Natural killer cell (primary cell): ENCODE results near the gene PHAX. TPM values are rescaled to one million over a fixed set of nuclear protein-coding genes. Genes with fewer than 3 reads are reported as not detected.
A peak's percentile ranks its signal among the peaks of the same experiment; 100 is the strongest.

Experiments
- ATAC-seq, 3 donors: fragments of 150-1000 bp in 2 of 3; fragments of 200-7000 bp in 1 of 3; cut with Tn5 transposase; 1 replicate in 1 of 3; 2 replicates in 2 of 3; pipeline ENCODE4 v1.10.0; 2021; ENCODE audit warnings: mild to moderate bottlenecking in 2 of 3, moderate library complexity in 2 of 3
- DNase-seq, 2 donors: peaks; one replicate each; pipeline versions ENCODE4 v3.0.0 to v3.0.0-alpha.2; 2013 to 2021; ENCODE audit warnings: mixed read lengths in 1 of 2
- H3K27ac ChIP-seq: one replicate; pipeline ENCODE4 v1.5.1; 2013; ENCODE audit warnings: mild to moderate bottlenecking, low read length
- H3K27me3 ChIP-seq: one replicate; pipeline ENCODE4 v1.6.1; 2013; ENCODE audit warnings: low read length; ENCODE audit not compliant: control insufficient read depth, insufficient read depth
- H3K36me3 ChIP-seq: one replicate; pipeline ENCODE4 v1.6.1; 2013; ENCODE audit warnings: low read length; ENCODE audit not compliant: control insufficient read depth, insufficient read depth
- H3K4me1 ChIP-seq: one replicate; pipeline ENCODE4 v1.6.1; 2013; ENCODE audit warnings: low read length; ENCODE audit not compliant: control insufficient read depth, insufficient read depth
- H3K4me3 ChIP-seq: one replicate; pipeline ENCODE4 v1.5.1; 2013; ENCODE audit warnings: low read length
- H3K9me3 ChIP-seq: one replicate; pipeline ENCODE4 v1.6.1; 2013; ENCODE audit warnings: low read length; ENCODE audit not compliant: control insufficient read depth, insufficient read depth
- H3K27ac Mint-ChIP-seq, 2 donors: one replicate each; pipeline ENCODE4 v1.8.0; 2022; ENCODE audit warnings: mild to moderate bottlenecking in 2 of 2, mixed read lengths in 2 of 2, moderate library complexity in 1 of 2
- H3K27me3 Mint-ChIP-seq, 2 donors: one replicate each; pipeline ENCODE4 v1.8.0; 2022; ENCODE audit warnings: low read depth in 2 of 2, mixed read lengths in 2 of 2
- H3K36me3 Mint-ChIP-seq: one replicate; pipeline ENCODE4 v1.8.0; 2022; ENCODE audit warnings: mixed read lengths
- H3K4me1 Mint-ChIP-seq, 2 donors: one replicate each; pipeline ENCODE4 v1.8.0; 2022; ENCODE audit warnings: mixed read lengths in 2 of 2
- H3K4me3 Mint-ChIP-seq: one replicate; pipeline ENCODE4 v1.8.0; 2022; ENCODE audit warnings: mild to moderate bottlenecking, moderate library complexity, mixed read lengths
- H3K9me3 Mint-ChIP-seq, 2 donors: one replicate each; pipeline ENCODE4 v1.8.0; 2022; ENCODE audit warnings: mixed read lengths in 2 of 2
- WGBS: methylation state at CpG from one replicate; pipeline ENCODE4 v1.1.7; 2013; ENCODE audit warnings: missing lambda C conversion rate; ENCODE audit not compliant: insufficient coverage; 5-methylcytosine and 5-hydroxymethylcytosine counted together
- intact Hi-C: fragments of 100-400 bp; cut with micrococcal nuclease; formaldehyde crosslinking; loops from one replicate; pipeline ENCODE4 v1.14.2; 2022
- total RNA-seq, 4 donors: library from RNA; stranded (reverse); fragments of 120-200 nt in 1 of 4; gene quantifications; one replicate each; pipeline versions ENCODE4 v1.2.3 to v1.2.4, GENCODE V29; 2013 to 2022
- TF ChIP-seq, protein P1 (sequence below): fragments of 200-600 bp; IDR thresholded peaks from one replicate; pipeline ENCODE4 v1.8.0; 2022; ENCODE audit warnings: antibody characterized with exemption

The PHAX gene
- total RNA-seq, 3 donors from 2014 or later (not counting 1 experiment from before 2014, with no cell fraction given), result 39.2 to 43.6 (median 40.0) TPM

DNA sequence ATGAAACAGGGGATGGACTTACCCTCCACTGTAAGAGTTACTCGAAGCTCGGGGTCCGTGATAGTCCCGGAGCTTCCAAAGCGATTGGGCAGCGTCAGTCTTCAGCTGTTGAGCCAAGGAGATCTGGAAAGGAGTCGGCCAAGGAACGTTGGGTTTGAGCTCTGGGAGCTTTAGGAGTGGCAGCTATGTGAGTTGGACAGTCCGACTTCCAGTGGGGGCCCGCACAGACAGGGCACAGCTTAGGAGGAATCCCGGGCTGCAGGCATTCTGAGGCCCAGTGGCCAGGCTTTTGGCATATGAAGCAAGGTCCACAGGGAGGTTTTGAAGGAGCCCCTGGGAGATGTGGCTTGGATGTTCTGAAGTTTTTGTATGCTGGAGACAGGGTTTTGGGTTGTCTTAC is 72.7 kb downstream of the PHAX start:
- no peaks in the 10 kb centered on the region for H3K27me3 ChIP-seq
- Mint-ChIP-seq H3K36me3 (no peaks in the 10 kb centered on the region), H3K9me3 (peaks cover 4% of the 10 kb centered on the region in 2 donors), H3K27ac (no peak overlapping the region), H3K4me3 (no peak overlapping the region), H3K27me3 (no peaks in the 10 kb centered on the region), H3K4me1 (peaks cover 5 to 6% of the 10 kb centered on the region in 2 donors)
- no peak for DNase-seq
- H3K36me3 ChIP-seq, result no peaks in the 10 kb centered on the region
- peaks cover 12% of the 10 kb centered on the region for H3K9me3 ChIP-seq
- H3K4me1 ChIP-seq, result peaks cover 2% of the 10 kb centered on the region
- TF ChIP-seq, protein P1, sequence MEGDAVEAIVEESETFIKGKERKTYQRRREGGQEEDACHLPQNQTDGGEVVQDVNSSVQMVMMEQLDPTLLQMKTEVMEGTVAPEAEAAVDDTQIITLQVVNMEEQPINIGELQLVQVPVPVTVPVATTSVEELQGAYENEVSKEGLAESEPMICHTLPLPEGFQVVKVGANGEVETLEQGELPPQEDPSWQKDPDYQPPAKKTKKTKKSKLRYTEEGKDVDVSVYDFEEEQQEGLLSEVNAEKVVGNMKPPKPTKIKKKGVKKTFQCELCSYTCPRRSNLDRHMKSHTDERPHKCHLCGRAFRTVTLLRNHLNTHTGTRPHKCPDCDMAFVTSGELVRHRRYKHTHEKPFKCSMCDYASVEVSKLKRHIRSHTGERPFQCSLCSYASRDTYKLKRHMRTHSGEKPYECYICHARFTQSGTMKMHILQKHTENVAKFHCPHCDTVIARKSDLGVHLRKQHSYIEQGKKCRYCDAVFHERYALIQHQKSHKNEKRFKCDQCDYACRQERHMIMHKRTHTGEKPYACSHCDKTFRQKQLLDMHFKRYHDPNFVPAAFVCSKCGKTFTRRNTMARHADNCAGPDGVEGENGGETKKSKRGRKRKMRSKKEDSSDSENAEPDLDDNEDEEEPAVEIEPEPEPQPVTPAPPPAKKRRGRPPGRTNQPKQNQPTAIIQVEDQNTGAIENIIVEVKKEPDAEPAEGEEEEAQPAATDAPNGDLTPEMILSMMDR, result no peak
- ATAC-seq, result no peak
- no peak overlapping the region for H3K27ac ChIP-seq
- 80% methylated on average over 11 of the region's 11 CpGs for WGBS
- H3K4me3 ChIP-seq, result no peak overlapping the region
- intact Hi-C loops, result no loop called here

DNA sequence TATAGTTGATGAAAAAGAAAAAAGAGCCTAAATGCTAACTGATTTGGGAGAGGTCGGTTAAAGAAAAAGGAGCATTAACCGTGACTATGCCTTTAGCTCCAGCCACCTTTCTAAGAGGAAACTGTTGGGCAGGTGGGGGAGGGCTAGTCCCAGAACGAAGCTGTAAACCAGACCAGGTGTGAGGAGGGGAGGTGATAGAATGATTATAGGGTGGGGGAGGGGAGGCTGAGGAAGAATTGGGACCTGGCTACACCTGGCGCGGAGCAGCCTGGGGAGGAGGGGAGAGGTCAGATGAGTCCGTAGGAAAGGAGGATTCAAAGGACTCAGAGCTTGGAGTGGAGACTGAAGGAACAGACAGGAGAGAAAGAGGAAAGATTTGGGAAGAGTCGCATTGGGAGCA is 73.4 kb downstream of the PHAX start:
- Histone ChIP-seq H3K36me3 (no peaks in the 10 kb centered on the region), H3K9me3 (peaks cover 10% of the 10 kb centered on the region), H3K27ac (no peak overlapping the region), H3K4me3 (no peak overlapping the region), H3K27me3 (no peaks in the 10 kb centered on the region), H3K4me1 (peaks cover 2% of the 10 kb centered on the region)
- ATAC-seq (no peak), DNase-seq (no peak)
- TF ChIP-seq, protein P1, result no peak
- Mint-ChIP-seq H3K36me3 (no peaks in the 10 kb centered on the region), H3K4me1 (peaks cover 5 to 6% of the 10 kb centered on the region in 2 donors), H3K4me3 (no peak overlapping the region), H3K9me3 (peaks cover 4% of the 10 kb centered on the region in 2 donors), H3K27me3 (no peaks in the 10 kb centered on the region), H3K27ac (no peak overlapping the region)
- WGBS, result 83% methylated on average over 7 of the region's 7 CpGs
- intact Hi-C loops, result no loop called here

DNA sequence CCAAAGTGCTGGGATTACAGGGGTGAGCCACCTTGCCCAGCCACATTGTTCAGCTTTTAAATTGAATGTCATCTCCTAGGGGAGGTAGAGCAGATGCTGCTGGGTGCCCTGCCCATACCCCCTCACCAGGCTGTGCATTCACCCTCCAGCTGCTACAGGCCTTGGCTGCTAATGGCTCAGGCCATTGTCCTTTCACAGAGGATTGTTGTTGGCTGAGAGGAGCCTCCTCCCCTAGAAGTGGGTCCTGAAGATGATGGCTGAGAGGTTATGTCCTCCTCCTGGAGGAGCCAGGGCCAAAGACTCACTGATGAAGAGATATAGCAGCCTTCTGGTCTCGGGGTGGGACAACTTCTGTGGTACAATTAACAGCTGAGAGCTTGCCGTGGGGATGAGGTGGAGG is 74.6 kb downstream of the PHAX start:
- no peak overlapping the region for H3K27ac ChIP-seq
- no peaks in the 10 kb centered on the region for H3K36me3 ChIP-seq
- H3K9me3 ChIP-seq, result no peaks in the 10 kb centered on the region
- TF ChIP-seq, protein P1, result no peak
- no peaks in the 10 kb centered on the region for H3K27me3 Mint-ChIP-seq
- intact Hi-C loops, result no loop called here
- H3K36me3 Mint-ChIP-seq, result no peaks in the 10 kb centered on the region
- H3K27ac Mint-ChIP-seq, result no peak overlapping the region
- peaks cover 4% of the 10 kb centered on the region in 2 donors for H3K9me3 Mint-ChIP-seq
- DNase-seq (no peak), ATAC-seq (no peak)
- peaks cover 5 to 6% of the 10 kb centered on the region in 2 donors for H3K4me1 Mint-ChIP-seq
- no peaks in the 10 kb centered on the region for H3K27me3 ChIP-seq
- H3K4me3 Mint-ChIP-seq, result no peak overlapping the region
- WGBS, result 100% methylated on average over 1 of the region's 2 CpGs
- H3K4me1 ChIP-seq, result peaks cover 2% of the 10 kb centered on the region
- no peak overlapping the region for H3K4me3 ChIP-seq

DNA sequence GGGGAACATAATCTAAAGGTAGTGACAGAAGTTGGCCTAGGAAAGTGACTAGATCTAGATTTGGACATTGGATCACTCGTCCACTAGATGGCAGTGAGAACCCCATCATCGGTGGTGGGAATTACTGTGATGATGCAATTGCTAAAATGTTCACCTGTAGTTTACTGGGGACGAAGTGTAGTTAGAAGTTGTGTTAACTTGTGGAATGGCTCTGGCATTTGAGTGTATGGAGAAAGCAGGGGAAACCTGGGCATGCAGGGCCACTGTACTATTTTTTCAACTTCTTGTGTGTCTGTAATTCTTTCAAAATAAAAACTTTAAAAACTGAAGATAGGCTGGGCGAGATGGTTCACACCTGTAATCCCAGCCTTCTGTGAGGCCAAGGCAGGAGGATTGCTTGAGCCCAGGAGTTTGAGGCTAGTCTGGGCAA is 75.5 kb downstream of the PHAX start:
- ATAC-seq, result peak; percentile 81 to 96 (median 93)
- Histone ChIP-seq H3K9me3 (no peaks in the 10 kb centered on the region), H3K36me3 (no peaks in the 10 kb centered on the region), H3K27me3 (no peaks in the 10 kb centered on the region), H3K27ac (no peak overlapping the region), H3K4me1 (peaks cover 2% of the 10 kb centered on the region), H3K4me3 (no peak overlapping the region)
- Mint-ChIP-seq H3K4me3 (no peak overlapping the region), H3K9me3 (peaks cover 3 to 4% of the 10 kb centered on the region in 2 donors), H3K4me1 (peaks cover 5 to 6% of the 10 kb centered on the region in 2 donors), H3K36me3 (no peaks in the 10 kb centered on the region), H3K27ac (peak overlapping the region in 1 of 2 donors; percentile 63), H3K27me3 (no peaks in the 10 kb centered on the region)
- DNase-seq, result peak; percentile 41 to 88
- 28% methylated on average over 4 of the region's 4 CpGs for WGBS
- intact Hi-C loops, result loop anchor here (1.0 to 2.0 kb wide), 5 partner anchors 104 to 817 kb away; no protein-coding TSS in a partner anchor
- TF ChIP-seq, protein P1, result peak; percentile 84
